Activated T-cell treated with anti-CD3 and anti-CD28 coated beads, Interleukin-2, amount 50 U/mL, for 72 hours (primary cell): ENCODE results near the gene MCF2L. TPM values are rescaled to one million over a fixed set of nuclear protein-coding genes. Genes with fewer than 3 reads are reported as not detected.

Source experiments
- ATAC-seq, 2 donors: fragments of 150-1000 bp; cut with Tn5 transposase; replicated peaks in 1 of 2; 2 replicates each; pipeline ENCODE4 v1.10.0; 2021; ENCODE audit warnings: moderate library complexity in 2 of 2, mild to moderate bottlenecking in 1 of 2
- DNase-seq, 2 donors: peaks; one replicate each; pipeline ENCODE4 v3.0.0; 2021 to 2022; ENCODE audit warnings: mixed read lengths in 1 of 2
- H3K27ac Mint-ChIP-seq: one replicate; pipeline ENCODE4 v1.8.0; 2022; ENCODE audit warnings: mild to moderate bottlenecking, moderate library complexity, mixed read lengths
- H3K27me3 Mint-ChIP-seq: one replicate; pipeline ENCODE4 v1.8.0; 2022; ENCODE audit warnings: low read depth, mixed read lengths
- H3K36me3 Mint-ChIP-seq, 2 donors: one replicate each; pipeline ENCODE4 v1.8.0; 2022; ENCODE audit warnings: mixed read lengths in 2 of 2, mild to moderate bottlenecking in 1 of 2; ENCODE audit not compliant: insufficient read depth in 2 of 2
- H3K4me1 Mint-ChIP-seq: one replicate; pipeline ENCODE4 v1.8.0; 2022; ENCODE audit warnings: low read depth, mixed read lengths
- H3K4me3 Mint-ChIP-seq, 2 donors: one replicate each; pipeline ENCODE4 v1.8.0; 2022; ENCODE audit warnings: mild to moderate bottlenecking in 2 of 2, mixed read lengths in 2 of 2, moderate library complexity in 2 of 2
- H3K9me3 Mint-ChIP-seq, 2 donors: one replicate each; pipeline ENCODE4 v1.8.0; 2022; ENCODE audit warnings: mixed read lengths in 2 of 2
- total RNA-seq, 2 donors: library from RNA; stranded (reverse); gene quantifications; one replicate each; pipeline ENCODE4 v1.2.3, GENCODE V29; 2022

MCF2L gene, protein sequence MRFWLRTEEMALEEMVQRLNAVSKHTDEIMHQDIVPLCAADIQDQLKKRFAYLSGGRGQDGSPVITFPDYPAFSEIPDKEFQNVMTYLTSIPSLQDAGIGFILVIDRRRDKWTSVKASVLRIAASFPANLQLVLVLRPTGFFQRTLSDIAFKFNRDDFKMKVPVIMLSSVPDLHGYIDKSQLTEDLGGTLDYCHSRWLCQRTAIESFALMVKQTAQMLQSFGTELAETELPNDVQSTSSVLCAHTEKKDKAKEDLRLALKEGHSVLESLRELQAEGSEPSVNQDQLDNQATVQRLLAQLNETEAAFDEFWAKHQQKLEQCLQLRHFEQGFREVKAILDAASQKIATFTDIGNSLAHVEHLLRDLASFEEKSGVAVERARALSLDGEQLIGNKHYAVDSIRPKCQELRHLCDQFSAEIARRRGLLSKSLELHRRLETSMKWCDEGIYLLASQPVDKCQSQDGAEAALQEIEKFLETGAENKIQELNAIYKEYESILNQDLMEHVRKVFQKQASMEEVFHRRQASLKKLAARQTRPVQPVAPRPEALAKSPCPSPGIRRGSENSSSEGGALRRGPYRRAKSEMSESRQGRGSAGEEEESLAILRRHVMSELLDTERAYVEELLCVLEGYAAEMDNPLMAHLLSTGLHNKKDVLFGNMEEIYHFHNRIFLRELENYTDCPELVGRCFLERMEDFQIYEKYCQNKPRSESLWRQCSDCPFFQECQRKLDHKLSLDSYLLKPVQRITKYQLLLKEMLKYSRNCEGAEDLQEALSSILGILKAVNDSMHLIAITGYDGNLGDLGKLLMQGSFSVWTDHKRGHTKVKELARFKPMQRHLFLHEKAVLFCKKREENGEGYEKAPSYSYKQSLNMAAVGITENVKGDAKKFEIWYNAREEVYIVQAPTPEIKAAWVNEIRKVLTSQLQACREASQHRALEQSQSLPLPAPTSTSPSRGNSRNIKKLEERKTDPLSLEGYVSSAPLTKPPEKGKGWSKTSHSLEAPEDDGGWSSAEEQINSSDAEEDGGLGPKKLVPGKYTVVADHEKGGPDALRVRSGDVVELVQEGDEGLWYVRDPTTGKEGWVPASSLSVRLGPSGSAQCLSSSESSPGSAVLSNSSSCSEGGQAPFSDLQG
- 10 to 100 TPM in 1 of 2 donors, 1 to 10 TPM in 1; 9.6 to 11.8 TPM for total RNA-seq

DNA sequence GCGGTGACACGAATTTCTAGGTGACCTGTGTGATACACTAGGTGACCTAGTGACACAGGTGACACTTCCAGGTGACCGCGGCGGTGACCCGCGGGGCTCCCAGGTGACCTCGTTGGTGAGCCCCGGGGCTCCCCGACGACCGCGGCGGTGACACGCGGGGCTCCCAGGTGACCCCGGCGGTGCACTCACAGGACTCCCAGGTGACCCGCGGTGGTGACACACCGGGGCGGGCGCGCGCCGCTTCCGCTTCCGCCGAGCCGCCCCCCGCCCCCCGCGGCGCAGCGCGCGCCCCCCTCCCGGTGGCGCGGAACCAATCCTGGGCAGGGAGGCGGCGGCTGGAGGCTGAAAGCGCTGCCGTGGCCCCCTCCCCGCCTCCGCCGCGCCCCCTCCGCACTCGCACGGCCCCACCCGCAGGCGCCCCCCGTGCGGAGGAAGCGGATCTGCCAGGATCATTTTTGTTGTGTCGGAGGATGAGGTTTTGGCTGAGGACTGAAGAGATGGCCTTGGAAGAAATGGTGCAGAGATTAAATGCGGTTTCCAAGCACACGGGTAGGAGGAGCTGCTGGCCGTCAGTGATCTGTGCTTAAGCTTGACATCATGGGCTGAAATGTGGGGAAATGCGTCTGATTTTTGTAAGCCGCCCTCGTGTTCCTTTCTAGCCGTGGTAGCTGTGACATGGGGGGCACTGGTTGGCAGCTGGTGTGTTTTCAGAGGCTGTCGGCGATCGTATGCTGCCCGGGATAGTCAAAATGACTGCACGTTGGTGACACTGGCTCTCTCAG is at the start of gene MCF2L:
TSS of gene MCF2L (plus strand) at position 305 of the 782 bp plus-strand sequence. CDS start at position 471, 166 bp downstream.
- peak within 1 kb of the TSS; percentile 86 to 98 for H3K4me3 Mint-ChIP-seq
- peak; percentile 84 to 87 for ATAC-seq
- peaks cover 38% of the 10 kb centered on the region for H3K4me1 Mint-ChIP-seq
- peaks cover 2 to 3% of the 10 kb centered on the region in 2 donors for H3K9me3 Mint-ChIP-seq
- no peaks in the 10 kb centered on the region for H3K27me3 Mint-ChIP-seq
- DNase-seq, result peak; percentile 70 to 71
- H3K36me3 Mint-ChIP-seq, result peaks cover 1 to 3% of the 10 kb centered on the region in 2 donors
- peak within 1 kb of the TSS; percentile 82 for H3K27ac Mint-ChIP-seq

DNA sequence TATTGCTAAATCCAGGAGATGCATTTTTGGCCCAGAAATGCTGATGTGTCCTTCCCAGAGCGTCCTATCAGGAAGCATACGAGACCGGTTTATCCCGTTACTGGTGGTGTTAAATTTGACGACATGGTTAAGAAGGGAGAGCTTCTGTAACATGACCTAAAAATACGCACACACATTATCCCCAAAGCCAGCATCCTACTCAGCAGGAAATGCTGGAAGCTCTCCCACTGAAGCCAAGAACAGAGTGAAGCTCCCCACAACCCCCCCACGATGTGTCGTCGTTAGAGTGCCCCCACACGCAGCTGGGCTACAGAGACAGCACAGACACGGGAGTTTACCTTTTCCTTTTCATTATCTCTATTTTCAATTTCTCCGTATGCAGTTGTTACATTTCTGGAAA is 45.1 kb upstream of the MCF2L start:
- no peaks in the 10 kb centered on the region for H3K9me3 Mint-ChIP-seq
- peaks cover 33% of the 10 kb centered on the region for H3K27me3 Mint-ChIP-seq
- no peak overlapping the region for H3K27ac Mint-ChIP-seq

DNA sequence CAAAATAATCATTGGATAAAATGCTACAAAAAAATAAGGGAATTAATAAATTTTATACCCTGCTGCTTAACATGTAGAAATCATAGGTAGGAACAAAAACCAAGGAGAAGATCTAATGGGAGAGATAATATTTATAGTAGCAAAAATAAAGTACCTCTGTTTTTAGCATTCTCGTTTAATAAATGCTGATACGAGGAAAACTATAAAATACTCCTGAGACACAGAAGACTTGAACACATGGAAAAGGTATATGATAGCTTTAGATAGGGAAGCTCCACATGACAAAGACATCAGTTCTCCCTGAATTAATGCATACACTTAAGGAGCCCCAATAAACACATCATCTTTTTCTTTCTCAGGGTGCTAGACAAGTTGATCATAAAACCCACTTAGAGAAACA is 44.6 kb upstream of the MCF2L start:
- peaks cover 37% of the 10 kb centered on the region for H3K27me3 Mint-ChIP-seq

More for the DNA sequence above, 45.1 kb upstream of the MCF2L start:
- DNase-seq (no peak), ATAC-seq (no peak)
- H3K4me3 Mint-ChIP-seq, result no peak overlapping the region
- H3K4me1 Mint-ChIP-seq, result no peaks in the 10 kb centered on the region
- H3K36me3 Mint-ChIP-seq, result no peaks in the 10 kb centered on the region

DNA sequence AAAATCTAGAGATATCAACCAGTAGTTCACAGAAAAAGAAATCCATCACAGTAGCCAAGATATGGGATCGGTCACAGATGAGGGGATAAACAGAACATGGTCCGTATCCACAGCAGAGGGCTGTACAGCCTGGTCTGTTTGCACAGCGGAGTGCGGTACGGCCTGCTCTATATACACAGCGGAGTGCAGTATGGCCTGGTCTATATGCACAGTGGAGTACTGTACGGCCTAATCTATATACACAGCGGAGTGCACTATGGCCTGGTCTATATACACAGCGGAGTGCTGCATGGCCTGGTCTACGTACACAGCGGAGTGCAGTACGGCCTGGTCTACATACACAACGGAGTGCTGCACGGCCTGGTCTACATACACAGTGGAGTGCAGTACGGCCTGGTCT is 43.0 kb upstream of the MCF2L start:
- Mint-ChIP-seq H3K4me1 (peaks cover 4% of the 10 kb centered on the region), H3K9me3 (no peaks in the 10 kb centered on the region), H3K27ac (no peak overlapping the region), H3K36me3 (no peaks in the 10 kb centered on the region), H3K27me3 (peaks cover 42% of the 10 kb centered on the region), H3K4me3 (no peak overlapping the region)
- ATAC-seq (no peak), DNase-seq (no peak)

More for the DNA sequence above, 44.6 kb upstream of the MCF2L start:
- no peaks in the 10 kb centered on the region for H3K9me3 Mint-ChIP-seq
- no peaks in the 10 kb centered on the region for H3K36me3 Mint-ChIP-seq
- DNase-seq (no peak), ATAC-seq (no peak)
- no peak overlapping the region for H3K4me3 Mint-ChIP-seq
- H3K4me1 Mint-ChIP-seq, result peaks cover 2% of the 10 kb centered on the region
- no peak overlapping the region for H3K27ac Mint-ChIP-seq

DNA sequence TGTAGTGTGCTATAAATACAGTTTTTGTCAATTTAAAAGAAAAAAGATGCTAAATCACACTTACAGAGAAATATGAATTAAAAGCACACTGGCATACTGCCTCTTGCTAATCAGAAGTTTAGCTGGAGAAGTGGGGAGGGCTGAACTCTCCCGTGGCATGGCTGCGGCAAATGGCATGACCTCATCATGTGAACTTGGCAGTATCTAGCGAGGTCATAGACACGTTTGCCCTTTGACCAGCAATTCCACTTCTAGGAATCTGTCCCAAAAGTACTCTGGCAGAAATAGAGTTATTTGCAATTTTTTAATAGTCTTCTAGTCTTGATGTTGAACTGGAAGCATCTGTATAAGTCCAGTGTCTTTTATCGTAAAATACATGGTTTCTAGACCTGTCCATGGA is 42.0 kb upstream of the MCF2L start:
- no peak overlapping the region for H3K4me3 Mint-ChIP-seq
- ATAC-seq, result no peak
- DNase-seq, result no peak
- H3K4me1 Mint-ChIP-seq, result peaks cover 4% of the 10 kb centered on the region
- H3K27me3 Mint-ChIP-seq, result peaks cover 41% of the 10 kb centered on the region
- H3K27ac Mint-ChIP-seq, result no peak overlapping the region
- no peaks in the 10 kb centered on the region for H3K36me3 Mint-ChIP-seq
- no peaks in the 10 kb centered on the region for H3K9me3 Mint-ChIP-seq

DNA sequence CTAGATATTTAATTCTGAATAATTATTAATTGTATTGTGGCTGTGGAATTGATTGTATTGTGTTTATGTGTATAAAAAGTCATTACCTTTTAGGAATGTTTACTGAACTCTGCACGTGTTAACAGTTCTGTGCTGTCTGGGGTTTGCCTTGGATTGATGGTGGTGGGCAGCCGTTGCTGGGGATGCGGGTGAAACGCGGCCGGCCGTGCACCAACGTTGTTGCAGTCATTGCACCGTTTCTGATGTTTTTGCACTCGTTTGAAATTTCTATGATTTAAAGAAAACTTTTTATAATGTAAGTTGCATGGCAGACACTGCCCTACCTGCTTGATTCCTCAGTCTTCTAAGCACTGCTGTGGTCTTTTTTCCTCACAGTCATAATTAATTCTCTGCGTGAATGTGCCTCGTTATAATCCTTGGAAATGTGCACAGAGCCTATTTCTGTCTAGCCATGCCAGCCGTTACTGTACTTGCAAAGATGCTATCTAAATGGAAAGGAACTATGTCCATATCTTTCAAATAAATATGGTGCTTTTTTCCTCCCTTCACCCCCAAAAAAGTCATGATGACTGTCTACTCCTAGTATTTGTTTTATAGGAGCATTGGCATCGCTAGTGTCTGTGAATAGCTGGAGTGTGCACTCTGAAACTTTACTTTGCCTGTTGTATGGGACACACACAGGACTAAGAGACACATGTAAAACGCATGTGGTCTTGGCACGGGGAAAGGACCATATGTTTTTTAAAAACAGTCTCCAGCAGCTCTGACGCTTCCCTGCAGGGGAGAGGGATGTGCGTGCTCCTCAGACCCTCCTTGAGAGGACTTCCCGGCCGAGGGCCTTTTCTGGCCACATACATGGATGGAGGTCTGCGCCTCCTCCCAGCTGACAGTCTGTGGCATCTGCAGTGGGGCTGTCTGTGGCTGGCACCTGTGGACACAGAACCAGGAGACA is 40.7 kb upstream of the MCF2L start:
- Mint-ChIP-seq H3K36me3 (no peaks in the 10 kb centered on the region), H3K9me3 (no peaks in the 10 kb centered on the region), H3K27me3 (peaks cover 36% of the 10 kb centered on the region), H3K4me1 (peaks cover 4% of the 10 kb centered on the region), H3K4me3 (no peak overlapping the region), H3K27ac (no peak overlapping the region)
- no peak for DNase-seq
- ATAC-seq, result no peak

DNA sequence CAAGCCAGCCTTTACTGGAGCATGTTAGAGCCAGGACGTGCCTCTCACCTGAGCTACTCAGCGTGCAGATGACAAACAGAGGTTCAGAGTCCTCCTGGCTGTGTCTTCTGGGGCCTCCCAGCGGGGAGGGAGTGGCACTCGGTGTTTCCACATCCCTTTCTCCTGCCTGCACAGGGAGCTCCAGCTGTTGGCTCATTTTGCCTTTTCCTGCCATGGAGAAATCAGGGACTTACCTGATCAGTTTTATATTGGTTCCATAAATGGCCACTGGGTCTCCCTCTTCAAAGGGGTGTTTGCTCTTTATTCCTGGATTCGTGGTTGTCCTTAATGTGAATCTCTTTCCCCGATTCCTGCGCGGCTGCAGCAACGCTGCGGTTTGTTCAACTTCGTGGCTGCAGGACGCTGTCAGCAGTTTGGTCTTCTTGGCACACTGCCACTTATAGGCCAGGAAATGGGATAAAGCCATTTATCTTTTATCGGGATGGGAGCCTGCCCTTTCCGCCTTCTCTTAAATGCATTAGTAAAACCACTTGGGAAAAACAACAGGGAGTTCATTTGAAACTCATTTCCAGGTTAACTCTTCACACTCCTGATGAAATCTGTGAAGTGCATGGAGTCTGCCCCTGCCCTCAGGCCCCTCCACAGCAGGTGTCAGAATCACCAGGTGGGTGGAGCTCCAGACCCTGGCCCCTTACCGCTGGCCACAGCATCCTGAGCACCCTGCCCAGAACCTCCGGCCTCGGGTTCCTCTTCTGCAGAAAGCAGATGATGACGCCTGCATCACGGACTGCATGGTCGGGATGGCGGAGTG is 39.8 kb upstream of the MCF2L start:
- no peaks in the 10 kb centered on the region for H3K36me3 Mint-ChIP-seq
- DNase-seq, result no peak
- ATAC-seq, result no peak
- H3K27me3 Mint-ChIP-seq, result peaks cover 36% of the 10 kb centered on the region
- no peaks in the 10 kb centered on the region for H3K9me3 Mint-ChIP-seq
- no peak overlapping the region for H3K4me3 Mint-ChIP-seq
- peaks cover 4% of the 10 kb centered on the region for H3K4me1 Mint-ChIP-seq
- H3K27ac Mint-ChIP-seq, result no peak overlapping the region

DNA sequence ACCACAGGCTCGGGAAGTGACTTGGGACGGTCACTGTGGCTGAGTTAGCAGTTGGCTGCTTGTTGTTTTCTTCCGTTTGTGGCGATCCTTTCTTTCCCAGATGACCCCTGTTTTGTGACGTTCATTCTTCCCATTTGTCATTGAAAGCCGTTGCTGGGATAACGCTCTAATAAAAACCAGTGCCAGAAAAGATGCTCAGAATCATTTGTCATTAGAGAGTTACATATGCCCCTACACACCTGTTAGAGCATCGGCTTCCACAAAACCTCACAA is 39.3 kb upstream of the MCF2L start:
- DNase-seq (no peak), ATAC-seq (no peak)
- Mint-ChIP-seq H3K27ac (no peak overlapping the region), H3K36me3 (no peaks in the 10 kb centered on the region), H3K27me3 (peaks cover 36% of the 10 kb centered on the region), H3K4me3 (no peak overlapping the region), H3K9me3 (no peaks in the 10 kb centered on the region), H3K4me1 (peaks cover 4% of the 10 kb centered on the region)

DNA sequence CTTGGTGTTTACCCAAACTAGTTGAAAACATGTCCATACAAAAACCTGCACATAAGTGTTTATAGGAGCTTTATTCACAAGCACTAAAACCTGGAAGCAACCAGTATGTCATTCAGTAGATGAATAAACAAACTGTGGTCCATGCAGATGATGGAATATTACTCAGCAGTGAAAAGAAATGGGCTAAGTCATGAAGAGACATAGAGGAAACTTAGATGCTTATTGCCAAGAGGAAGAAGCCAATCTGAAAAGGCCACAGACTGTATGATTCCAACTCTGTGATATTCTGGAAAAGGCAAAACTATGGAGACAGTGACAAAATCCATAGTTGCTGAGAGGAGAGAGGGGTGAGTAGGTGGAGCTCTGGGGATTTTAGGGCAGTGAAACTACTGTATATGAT is 38.8 kb upstream of the MCF2L start:
- Mint-ChIP-seq H3K4me3 (no peak overlapping the region), H3K36me3 (no peaks in the 10 kb centered on the region), H3K27ac (no peak overlapping the region), H3K9me3 (no peaks in the 10 kb centered on the region), H3K27me3 (peaks cover 36% of the 10 kb centered on the region), H3K4me1 (peaks cover 4% of the 10 kb centered on the region)
- no peak for ATAC-seq
- no peak for DNase-seq

DNA sequence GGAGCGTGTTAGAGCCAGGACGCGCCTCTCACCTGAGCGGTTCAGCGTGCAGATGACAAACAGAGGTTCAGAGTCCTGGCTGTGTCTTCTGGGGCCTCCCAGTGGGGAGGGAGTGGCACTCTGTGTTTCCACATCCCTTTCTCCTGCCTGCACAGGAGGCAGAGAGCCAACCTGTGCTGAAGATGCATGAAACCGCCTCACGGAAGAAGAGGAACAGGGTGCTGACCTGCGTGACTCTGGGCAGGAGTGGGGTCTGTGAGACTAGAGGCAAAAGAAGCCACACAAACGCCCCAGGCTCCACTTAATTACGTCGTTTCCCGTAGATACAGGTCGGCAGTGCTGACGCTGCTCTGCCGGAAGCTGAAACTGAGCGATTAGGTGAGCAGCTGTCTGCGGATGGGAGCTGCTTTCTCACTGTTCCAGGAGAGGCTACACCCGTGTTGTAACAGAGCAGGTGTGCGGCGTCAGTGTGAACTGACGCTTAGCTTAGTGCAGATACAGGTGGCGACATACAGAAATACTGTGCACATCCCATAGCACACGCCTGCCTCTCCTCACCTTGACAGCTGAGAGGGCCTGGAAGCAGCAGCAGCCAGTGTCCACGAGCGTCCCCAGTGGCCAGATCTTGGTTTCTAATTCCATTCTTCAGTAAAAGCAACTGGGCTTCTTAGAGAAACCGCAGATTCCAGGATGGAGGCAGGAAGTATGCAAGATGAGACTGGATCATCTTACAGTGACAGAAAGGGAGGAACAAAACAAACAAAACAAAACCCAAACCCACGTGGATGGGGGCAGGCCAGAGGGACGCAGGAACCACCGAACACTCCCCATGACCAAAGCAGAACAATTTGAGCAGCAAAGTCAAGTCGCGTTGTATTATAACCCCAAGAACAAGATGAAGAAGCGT is 37.7 kb upstream of the MCF2L start:
- no peak overlapping the region for H3K27ac Mint-ChIP-seq
- no peaks in the 10 kb centered on the region for H3K36me3 Mint-ChIP-seq

More for the DNA sequence above, 37.7 kb upstream of the MCF2L start:
- peaks cover 36% of the 10 kb centered on the region for H3K27me3 Mint-ChIP-seq
- DNase-seq (no peak), ATAC-seq (peak in 1 of 2 donors; percentile 29)
- peaks cover 4% of the 10 kb centered on the region for H3K4me1 Mint-ChIP-seq
- no peaks in the 10 kb centered on the region for H3K9me3 Mint-ChIP-seq
- peak overlapping the region in 1 of 2 donors; percentile 26 for H3K4me3 Mint-ChIP-seq
